ENCODE measurements around the gene TRIM47. TPM values are rescaled to one million over a fixed set of nuclear protein-coding genes. Genes with fewer than 3 reads are reported as not detected.

The TRIM47 gene
- total RNA-seq, 4 donors from 2014 or later = 10.3 to 23.0 (median 20.8) TPM

- TF ChIP-seq, protein P1, sequence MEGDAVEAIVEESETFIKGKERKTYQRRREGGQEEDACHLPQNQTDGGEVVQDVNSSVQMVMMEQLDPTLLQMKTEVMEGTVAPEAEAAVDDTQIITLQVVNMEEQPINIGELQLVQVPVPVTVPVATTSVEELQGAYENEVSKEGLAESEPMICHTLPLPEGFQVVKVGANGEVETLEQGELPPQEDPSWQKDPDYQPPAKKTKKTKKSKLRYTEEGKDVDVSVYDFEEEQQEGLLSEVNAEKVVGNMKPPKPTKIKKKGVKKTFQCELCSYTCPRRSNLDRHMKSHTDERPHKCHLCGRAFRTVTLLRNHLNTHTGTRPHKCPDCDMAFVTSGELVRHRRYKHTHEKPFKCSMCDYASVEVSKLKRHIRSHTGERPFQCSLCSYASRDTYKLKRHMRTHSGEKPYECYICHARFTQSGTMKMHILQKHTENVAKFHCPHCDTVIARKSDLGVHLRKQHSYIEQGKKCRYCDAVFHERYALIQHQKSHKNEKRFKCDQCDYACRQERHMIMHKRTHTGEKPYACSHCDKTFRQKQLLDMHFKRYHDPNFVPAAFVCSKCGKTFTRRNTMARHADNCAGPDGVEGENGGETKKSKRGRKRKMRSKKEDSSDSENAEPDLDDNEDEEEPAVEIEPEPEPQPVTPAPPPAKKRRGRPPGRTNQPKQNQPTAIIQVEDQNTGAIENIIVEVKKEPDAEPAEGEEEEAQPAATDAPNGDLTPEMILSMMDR (IDR thresholded peaks at IDR 0.05; ENCODE audit: low read depth) = no peak
Measured at GRCh38 chr17:75914643-75915267, 36.4 kb upstream of the TRIM47 start.

DNA sequence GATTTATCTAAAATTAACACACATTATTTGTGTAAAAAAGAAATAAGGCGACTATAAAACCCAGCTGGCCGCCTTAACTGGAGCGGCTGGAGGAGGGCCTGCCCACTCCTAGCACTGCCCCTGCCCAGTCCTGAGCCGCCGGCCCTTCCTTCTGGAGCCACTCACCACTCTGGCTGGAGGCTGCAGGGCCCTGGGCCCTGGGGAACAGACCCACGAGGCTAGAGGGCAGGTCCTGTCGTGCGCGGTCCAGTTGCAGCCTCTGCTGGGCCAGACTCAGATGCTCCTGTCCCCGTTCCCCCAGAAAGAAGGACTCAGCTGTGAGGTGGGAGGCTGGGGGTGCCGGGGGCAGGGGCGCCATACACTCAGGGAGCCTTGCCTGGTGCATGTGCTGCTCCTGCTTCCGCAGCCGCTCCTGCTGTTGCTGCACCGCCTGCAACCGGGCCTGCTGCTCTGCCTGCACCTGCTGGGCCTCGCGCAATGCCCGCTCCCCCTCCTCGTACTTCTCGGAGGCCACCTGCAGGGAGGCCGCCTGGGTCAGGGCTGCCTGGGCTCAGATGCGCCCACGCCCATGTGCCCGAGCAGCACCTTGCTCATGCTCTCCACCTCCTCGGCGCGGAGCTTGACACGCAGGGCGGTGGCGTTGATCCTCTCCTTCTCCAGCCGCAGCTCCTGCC is 35.3 kb upstream of the TRIM47 start:
- TF ChIP-seq, protein P1 (IDR thresholded peaks at IDR 0.05; ENCODE audit: low read depth) = no peak

DNA sequence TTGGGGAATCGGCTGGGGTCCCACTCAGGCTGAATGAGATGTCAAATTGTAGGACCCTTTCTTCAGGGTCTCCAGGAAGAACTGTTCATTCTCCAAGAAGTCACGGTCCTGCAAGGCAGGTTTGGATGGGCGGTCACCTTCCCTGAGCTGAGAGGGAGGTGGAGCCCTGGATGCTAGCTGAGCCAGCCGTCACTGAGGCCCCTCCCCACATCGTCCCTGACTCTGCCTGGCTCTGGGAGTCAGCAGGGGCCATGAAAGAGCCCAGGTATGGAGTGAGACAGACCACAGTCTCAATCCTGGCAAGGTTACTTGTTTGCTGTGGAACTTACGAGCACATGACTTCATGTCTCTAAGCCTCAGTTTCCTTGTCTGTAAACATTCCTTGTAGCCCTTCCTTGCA is 32.3 kb upstream of the TRIM47 start:
- TF ChIP-seq, protein P1 (IDR thresholded peaks at IDR 0.05; ENCODE audit: low read depth) = no peak

- TF ChIP-seq, protein P1 (IDR thresholded peaks at IDR 0.05; ENCODE audit: low read depth) = no peak
Measured at GRCh38 chr17:75909812-75910274, 31.5 kb upstream of the TRIM47 start.

DNA sequence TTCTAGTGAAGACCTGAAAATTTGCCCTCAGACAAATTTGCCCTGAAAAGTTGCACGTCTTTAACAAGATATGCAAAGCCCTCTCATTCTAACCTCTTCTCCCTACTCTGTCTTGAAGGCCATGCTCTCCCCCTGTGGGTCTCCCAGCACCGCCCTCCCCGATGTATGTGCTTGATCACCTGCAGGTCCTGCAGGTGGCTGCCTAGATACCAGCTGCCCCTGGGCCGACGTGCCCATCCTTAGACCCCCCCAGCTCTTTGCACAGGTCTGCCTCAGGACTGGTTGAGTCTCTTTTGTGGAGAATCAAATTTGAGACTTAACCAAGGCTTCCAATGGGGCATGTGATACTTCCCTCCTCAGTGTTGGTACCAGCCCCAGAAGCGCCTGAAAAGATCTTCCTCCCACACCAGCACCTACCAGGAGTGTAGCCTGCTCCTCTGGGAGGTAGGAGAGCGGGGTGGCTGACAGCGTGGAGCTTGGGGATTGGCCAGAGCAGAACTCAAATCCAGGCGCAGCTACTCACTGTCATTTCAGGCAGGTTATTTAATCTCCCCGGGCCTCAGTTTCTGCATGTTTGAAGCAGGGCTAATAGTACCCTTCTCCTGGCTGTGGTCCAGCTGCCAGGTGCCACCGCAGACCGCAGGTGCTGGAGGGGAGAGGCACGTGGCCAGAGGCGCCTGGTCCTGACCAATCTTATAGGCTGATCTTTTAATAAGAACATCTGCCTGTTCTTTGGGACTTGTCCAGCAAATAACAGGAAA is 30.9 kb upstream of the TRIM47 start:
- TF ChIP-seq, protein P1 (IDR thresholded peaks at IDR 0.05; ENCODE audit: low read depth) = no peak

DNA sequence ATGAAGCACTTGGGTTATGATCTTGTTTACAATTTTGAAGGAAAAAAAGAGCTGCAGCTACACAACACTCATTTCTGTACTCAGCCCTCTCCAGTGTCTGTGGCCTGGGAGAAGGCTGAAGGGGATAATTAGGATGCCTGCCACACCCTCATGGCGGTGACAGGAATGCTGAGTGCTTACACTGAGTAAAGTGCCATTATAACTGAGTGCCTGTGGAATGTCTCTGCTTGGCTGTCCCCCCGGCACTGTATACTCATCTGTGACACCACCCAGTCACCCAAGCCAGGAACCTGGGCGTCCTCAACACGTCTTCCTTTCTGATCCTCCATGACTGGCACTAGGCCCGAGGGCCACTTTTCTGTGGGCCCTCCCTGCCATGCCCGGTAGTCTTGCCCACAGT is 29.8 kb upstream of the TRIM47 start:
- TF ChIP-seq, protein P1 (IDR thresholded peaks at IDR 0.05; ENCODE audit: low read depth) = no peak

All from subcutaneous adipose tissue (tissue), 4 donors.